H1 (cell line): ENCODE measurements around the gene RPL26. TPM values are rescaled to one million over a fixed set of nuclear protein-coding genes. Genes with fewer than 3 reads are reported as not detected.

Experiments used
- CTCF ChIA-PET: fragments of 300-600 bp; sonication (Branson Sonifier 250); formaldehyde crosslinking; loops from one replicate; lab custom pipeline; 2021; ENCODE audit not compliant: partially characterized antibody; lab: Charles Lee
- POLR2A ChIA-PET: fragments of 300-600 bp; sonication (Branson Sonifier 250); formaldehyde crosslinking; loops from one replicate; lab custom pipeline; 2021; ENCODE audit warnings: inconsistent platforms; ENCODE audit not compliant: partially characterized antibody; lab: Charles Lee
- DNase-seq, 2 experiments: peaks; one replicate each; pipeline versions ENCODE4 v3.0.0 to v3.0.0-alpha.2; 2010 to 2022; ENCODE audit warnings: low spot score in 2 of 2, low read depth in 1 of 2, mixed read lengths in 1 of 2
- FAIRE-seq: peaks from 2 replicates; lab custom pipeline; 2011; peaks lifted over from hg19 to GRCh38; lab: Jason Lieb, UNC
- H2AFZ ChIP-seq: 2 replicates; pipeline ENCODE4 v1.8.1; 2012; ENCODE audit warnings: low read length, inconsistent platforms
- H2AK5ac ChIP-seq: 2 replicates; pipeline ENCODE4 v1.6.1; 2013; ENCODE audit warnings: low read depth, low read length
- H2BK120ac ChIP-seq: replicated peaks from 2 replicates; pipeline ENCODE3; 2013; ENCODE audit warnings: low read depth, low read length, inconsistent platforms
- H2BK12ac ChIP-seq: 2 replicates; pipeline ENCODE4 v1.6.1; 2013; ENCODE audit warnings: low read depth, low read length
- H2BK15ac ChIP-seq: 2 replicates; pipeline ENCODE4 v1.6.1; 2013; ENCODE audit warnings: low read length
- H2BK20ac ChIP-seq: 2 replicates; pipeline ENCODE4 v1.6.1; 2013; ENCODE audit warnings: low read length
- H2BK5ac ChIP-seq: 2 replicates; pipeline ENCODE4 v1.6.1; 2013; ENCODE audit warnings: low read depth, low read length
- H3K14ac ChIP-seq: 2 replicates; pipeline ENCODE4 v1.6.1; 2013; ENCODE audit warnings: inconsistent platforms; ENCODE audit not compliant: insufficient read length
- H3K18ac ChIP-seq: 2 replicates; pipeline ENCODE4 v1.6.1; 2013; ENCODE audit warnings: low read length; ENCODE audit errors: extremely low read depth
- H3K23ac ChIP-seq: 2 replicates; pipeline ENCODE4 v1.6.1; 2013; ENCODE audit warnings: inconsistent platforms; ENCODE audit not compliant: insufficient read length
- H3K23me2 ChIP-seq: 2 replicates; pipeline ENCODE4 v1.6.1; 2013; ENCODE audit warnings: low read depth, low read length
- H3K27ac ChIP-seq: 2 replicates; pipeline ENCODE4 v1.6.1; 2011; ENCODE audit warnings: low read depth, low read length, inconsistent platforms
- H3K27me3 ChIP-seq, 4 experiments: replicated peaks in 1 of 4; 1 replicate in 1 of 4; 2 replicates in 3 of 4; pipeline versions ENCODE4 v1.6.1 to v1.8.1; 2011 to 2013; ENCODE audit warnings: low read length in 3 of 4, mild to moderate bottlenecking in 3 of 4, inconsistent platforms in 2 of 4, mixed read lengths in 2 of 4, moderate library complexity in 1 of 4; ENCODE audit not compliant: control insufficient read depth in 3 of 4, insufficient read depth in 3 of 4; ENCODE audit errors: extremely low read depth in 1 of 4
- H3K36me3 ChIP-seq, 4 experiments: 2 replicates each; pipeline versions ENCODE4 v1.6.1 to v1.8.1; 2011 to 2013; ENCODE audit warnings: mild to moderate bottlenecking in 4 of 4, low read length in 3 of 4, moderate library complexity in 2 of 4, control low read depth in 1 of 4, inconsistent platforms in 1 of 4; ENCODE audit not compliant: insufficient read depth in 4 of 4, control insufficient read depth in 2 of 4
- H3K4ac ChIP-seq: replicated peaks from 2 replicates; pipeline ENCODE3; 2013; ENCODE audit warnings: low read length, low read depth, mixed read lengths, inconsistent platforms; ENCODE audit not compliant: insufficient read length
- H3K4me1 ChIP-seq, 4 experiments: replicated peaks in 1 of 4; 1 replicate in 1 of 4; 2 replicates in 3 of 4; pipeline versions ENCODE4 v1.6.1 to v1.8.1; 2011 to 2013; ENCODE audit warnings: low read length in 3 of 4, inconsistent platforms in 2 of 4, mixed read lengths in 1 of 4; ENCODE audit not compliant: insufficient read depth in 4 of 4, control insufficient read depth in 3 of 4
- H3K4me2 ChIP-seq, 2 experiments: 2 replicates each; pipeline versions ENCODE4 v1.6.1 to v1.8.1; 2011 to 2013; ENCODE audit warnings: low read depth in 2 of 2, low read length in 2 of 2, control low read depth in 1 of 2, inconsistent platforms in 1 of 2, mild to moderate bottlenecking in 1 of 2; ENCODE audit not compliant: insufficient read depth in 1 of 2
- H3K4me3 ChIP-seq, 4 experiments: fragments of 200-600, 300-600 bp in 1 of 4; sonication (generic), shearing (Covaris generic), sonication (Bioruptor Twin) in 1 of 4; 2 replicates each; pipeline versions ENCODE4 v1.5.1 to v1.8.1; 2011 to 2016; ENCODE audit warnings: low read length in 4 of 4, low read depth in 3 of 4, control low read depth in 2 of 4, inconsistent platforms in 2 of 4, mild to moderate bottlenecking in 2 of 4, mixed read lengths in 1 of 4, moderate library complexity in 1 of 4; ENCODE audit not compliant: insufficient read depth in 2 of 4; ENCODE audit errors: extremely low read depth in 1 of 4
- H3K56ac ChIP-seq: replicated peaks from 2 replicates; pipeline ENCODE3; 2013; ENCODE audit warnings: low read depth, mild to moderate bottlenecking, mixed read lengths, low read length, inconsistent platforms; ENCODE audit not compliant: insufficient read length
- H3K79me1 ChIP-seq: 2 replicates; pipeline ENCODE4 v1.6.1; 2013; ENCODE audit warnings: low read depth, low read length, control low read depth
- H3K79me2 ChIP-seq, 2 experiments: 2 replicates each; pipeline versions ENCODE4 v1.6.1 to v1.8.1; 2012 to 2013; ENCODE audit warnings: low read length in 2 of 2, mild to moderate bottlenecking in 2 of 2, inconsistent platforms in 1 of 2; ENCODE audit not compliant: insufficient read depth in 2 of 2, control insufficient read depth in 1 of 2
- H3K9ac ChIP-seq, 4 experiments: replicated peaks in 1 of 4; 1 replicate in 1 of 4; 2 replicates in 3 of 4; pipeline versions ENCODE4 v1.6.1 to v1.8.1; 2011 to 2013; ENCODE audit warnings: low read depth in 3 of 4, low read length in 3 of 4, control low read depth in 2 of 4, mild to moderate bottlenecking in 2 of 4, moderate library complexity in 2 of 4, inconsistent platforms in 1 of 4; ENCODE audit errors: extremely low read depth in 1 of 4
- H3K9me3 ChIP-seq, 2 experiments: 2 replicates each; pipeline versions ENCODE4 v1.6.1 to v1.8.1; 2012 to 2013; ENCODE audit warnings: mild to moderate bottlenecking in 2 of 2, moderate library complexity in 2 of 2, control low read depth in 1 of 2, inconsistent platforms in 1 of 2, low read depth in 1 of 2, low read length in 1 of 2, mixed read lengths in 1 of 2; ENCODE audit not compliant: insufficient read depth in 2 of 2
- H4K20me1 ChIP-seq, 2 experiments: replicated peaks in 1 of 2; 2 replicates each; pipeline versions ENCODE3 to v1.8.1; 2011 to 2013; ENCODE audit warnings: inconsistent platforms in 2 of 2, low read length in 2 of 2, mild to moderate bottlenecking in 1 of 2; ENCODE audit not compliant: insufficient read depth in 2 of 2, control insufficient read depth in 1 of 2
- H4K5ac ChIP-seq: 2 replicates; pipeline ENCODE4 v1.6.1; 2013; ENCODE audit warnings: low read length, low read depth, mixed read lengths, inconsistent platforms; ENCODE audit not compliant: insufficient read length
- H4K8ac ChIP-seq: 2 replicates; pipeline ENCODE4 v1.8.0; 2013; ENCODE audit warnings: mild to moderate bottlenecking, moderate library complexity, low read length, inconsistent platforms; ENCODE audit not compliant: insufficient read depth; ENCODE audit errors: extremely low read depth
- H4K91ac ChIP-seq: replicated peaks from 2 replicates; pipeline ENCODE3; 2013; ENCODE audit warnings: low read length, mixed read lengths, inconsistent platforms; ENCODE audit not compliant: insufficient read length
- CEBPB ChIP-seq: IDR thresholded peaks from 2 replicates; pipeline ENCODE4 v1.6.1; 2012; ENCODE audit warnings: low read depth, low read length
- CTCF ChIP-seq, 3 experiments: IDR thresholded peaks; 1 replicate in 2 of 3; 2 replicates in 1 of 3; pipeline versions ENCODE4 v1.5.1 to v1.6.1; 2011; ENCODE audit warnings: low read length in 3 of 3, mild to moderate bottlenecking in 3 of 3, inconsistent platforms in 2 of 3, low read depth in 1 of 3, moderate library complexity in 1 of 3; ENCODE audit not compliant: insufficient read depth in 1 of 3; ENCODE audit errors: control extremely low read depth in 1 of 3
- GTF2F1 ChIP-seq: IDR thresholded peaks from 2 replicates; pipeline ENCODE4 v1.6.1; 2012; ENCODE audit warnings: low read depth, low read length, improper control_type of control experiment, borderline replicate concordance
- PHF8 ChIP-seq: fragments of 200-600 bp; sonication (generic); conservative IDR thresholded peaks from 2 replicates; pipeline ENCODE4 v1.7.1; 2012; ENCODE audit warnings: low read depth, mild to moderate bottlenecking, inconsistent platforms, low read length, moderate library complexity
- POU5F1 ChIP-seq: IDR thresholded peaks from 2 replicates; pipeline ENCODE4 v1.6.1; 2011; ENCODE audit warnings: low read depth, mild to moderate bottlenecking, low read length, moderate library complexity
- RBBP5 ChIP-seq: IDR thresholded peaks from 2 replicates; pipeline ENCODE4 v1.7.1; 2012; ENCODE audit warnings: low read depth, mild to moderate bottlenecking, inconsistent platforms, low read length, moderate library complexity, borderline replicate concordance
- SAP30 ChIP-seq: fragments of 300-600 bp; sonication (generic); IDR thresholded peaks from 2 replicates; pipeline ENCODE4 v1.7.1; 2012; ENCODE audit warnings: low read length, moderate library complexity, mild to moderate bottlenecking, inconsistent platforms; ENCODE audit not compliant: insufficient read depth, insufficient replicate concordance
- USF2 ChIP-seq: IDR thresholded peaks from 2 replicates; pipeline ENCODE4 v1.6.1; 2011; ENCODE audit warnings: low read length, improper control_type of control experiment
- ZNF274 ChIP-seq: IDR thresholded peaks from 2 replicates; pipeline ENCODE4 v1.7.0; 2012; ENCODE audit warnings: low read length, borderline replicate concordance; ENCODE audit errors: extremely low read depth
- WGBS, 2 experiments: shearing (Covaris generic) in 1 of 2; methylation state at CpG; one replicate each; pipeline versions ENCODE4 v1.1.6 to v1.1.7; 2013 to 2015; ENCODE audit warnings: low lambda C conversion rate in 2 of 2, mixed read lengths in 2 of 2, inconsistent platforms in 1 of 2, low coverage in 1 of 2, missing lambda C conversion rate in 1 of 2; ENCODE audit not compliant: insufficient replicate concordance in 2 of 2, insufficient coverage in 1 of 2, insufficient read length in 1 of 2; ENCODE audit errors: extremely low coverage in 1 of 2, missing lambda C conversion rate in 1 of 2; 5-methylcytosine and 5-hydroxymethylcytosine counted together
- polyA plus RNA-seq, 7 experiments: library from polyadenylated mRNA; depleted of rRNA in 3 of 7; stranded (reverse) in 5 of 7; unstranded in 2 of 7; fragments of >200 nt in 5 of 7; fragments of 200-250 nt in 2 of 7; gene quantifications; 1 replicate in 5 of 7; 2 replicates in 1 of 7; 4 replicates in 1 of 7; pipeline versions ENCODE4 v1.2.1 to v1.2.3, GENCODE V29; 2011 to 2013; ENCODE audit warnings: missing spikeins in 2 of 7, mixed read lengths in 2 of 7
- total RNA-seq: library from RNA; stranded (reverse); fragmentation: NEBNext Ultra II Directional; extraction: Animal tissue kit (Norgen Biotek cat#: 25700); gene quantifications from 2 replicates; pipeline ENCODE4 v1.2.1, GENCODE V29; 2021

RPL26 gene
- total and polyA plus RNA-seq, 2 of the 8 experiments (the other 6 are each of a cell fraction or from before 2014, with no cell fraction given) = 1,963 to 2,554 TPM

- Histone ChIP-seq H4K8ac (no peak overlapping the region), H3K4me3 (no peak overlapping the region), H3K27ac (no peak overlapping the region), H3K14ac (no peak overlapping the region), H3K23ac (no peak overlapping the region), H3K9ac (no peak overlapping the region), H3K4me2 (no peak overlapping the region), H3K9me3 (no peaks in the 10 kb centered on the region), H4K5ac (no peak overlapping the region), H3K4ac (no peak overlapping the region), H3K79me1 (no peaks in the 10 kb centered on the region), H4K91ac (no peak overlapping the region), H4K20me1 (no peaks in the 10 kb centered on the region), H3K4me1 (peaks cover 0 to 5% (median 1%) of the 10 kb centered on the region in 4 experiments; a peak in 1 of 7 replicates), H2BK5ac (no peak overlapping the region), H2BK120ac (no peak overlapping the region), H3K36me3 (no peaks in the 10 kb centered on the region), H3K79me2 (no peaks in the 10 kb centered on the region), H2BK15ac (no peak overlapping the region), H2BK20ac (no peak overlapping the region), H3K27me3 (no peaks in the 10 kb centered on the region), H3K18ac (no peak overlapping the region), H2AK5ac (no peak overlapping the region), H2AFZ (no peak overlapping the region), H3K56ac (no peak overlapping the region), H3K23me2 (no peaks in the 10 kb centered on the region; the same call in 1 of the 2 replicates), H2BK12ac (no peak overlapping the region)
- ChIA-PET CTCF (interaction anchor here (0.6 to 2.3 kb wide), 4 partner anchors 16 to 39 kb away, joined by 3 to 8 read pairs (median 4); partner anchors contain the start of gene KRABD2), POLR2A (interaction anchor here (1.3 to 4.0 kb wide), 6 partner anchors 10 to 33 kb away, joined by 4 to 36 read pairs (median 10); partner anchors contain the start of gene KRABD2)
- no peak for TF ChIP-seq GTF2F1
- TF ChIP-seq SAP30 = no peak
- no peak for TF ChIP-seq CTCF (IDR thresholded peaks at IDR 0.05; ENCODE audit: control extremely low read depth in 1 of 3, insufficient read depth in 1 of 3, low read depth in 1 of 3, low read length in 3 of 3)
- no peak for TF ChIP-seq POU5F1
- no peak for TF ChIP-seq ZNF274
- no peak for TF ChIP-seq RBBP5
- TF ChIP-seq PHF8 = no peak
- no peak for TF ChIP-seq CEBPB
- TF ChIP-seq USF2 = no peak
- FAIRE-seq = peak; percentile 66
- WGBS, 2 experiments = 84% methylated on average over 3 of the region's 3 CpGs; no CpG with 5 or more reads in 1 of the 2 experiments
- no peak for DNase-seq
These were observed 22.2 kb downstream of the RPL26 start for GRCh38 chr17:8360751-8361150.
